Upper lobe of right lung (tissue), 1 donor: ENCODE data around the gene KCNN3. TPM values are rescaled to one million over a fixed set of nuclear protein-coding genes. Genes with fewer than 3 reads are reported as not detected.

Experiments
- ATAC-seq: fragments of 200-7000 bp; cut with Tn5 transposase; one replicate; pipeline ENCODE4 v1.9.1; 2020; ENCODE audit warnings: mild to moderate bottlenecking, moderate library complexity
- DNase-seq: peaks from one replicate; pipeline ENCODE4 v3.0.0-alpha.2; 2020
- H3K27ac ChIP-seq: fragments of 200-600 bp; one replicate; pipeline ENCODE4 v1.8.0; 2022
- H3K27me3 ChIP-seq: fragments of 200-600 bp; one replicate; pipeline ENCODE4 v1.8.0; 2022; ENCODE audit warnings: mild to moderate bottlenecking
- H3K36me3 ChIP-seq: fragments of 200-600 bp; one replicate; pipeline ENCODE4 v1.8.0; 2022
- H3K4me1 ChIP-seq: fragments of 200-600 bp; one replicate; pipeline ENCODE4 v1.8.0; 2022
- H3K4me3 ChIP-seq: fragments of 200-600 bp; one replicate; pipeline ENCODE4 v1.8.0; 2022; ENCODE audit warnings: mild to moderate bottlenecking
- H3K9me3 ChIP-seq: fragments of 200-600 bp; one replicate; pipeline ENCODE4 v1.8.0; 2022
- CTCF ChIP-seq: fragments of 200-600 bp; IDR thresholded peaks from one replicate; pipeline ENCODE4 v1.8.0; 2022; ENCODE audit warnings: antibody characterized with exemption
- intact Hi-C: fragments of 100-400 bp; cut with DNase I; formaldehyde crosslinking; loops from one replicate; pipeline ENCODE4 v1.11.0; 2022
- total RNA-seq: library from RNA; stranded (reverse); fragmentation: NEBNext Ultra II Directional; extraction: Animal tissue kit (Norgen Biotek cat#: 25700); gene quantifications from one replicate; pipeline ENCODE4 v1.2.1, GENCODE V29; 2021
- donor health status: DM: no; HTN: yes; CAD: no; lungs with severe emphysema.

KCNN3 gene
- total RNA-seq, 1 donor from 2014 or later = 7.6 TPM

GRCh38 chr1:154717528-154717924 lies 152.6 kb downstream of the KCNN3 start:
- Histone ChIP-seq H3K4me1 (peaks cover 7% of the 10 kb centered on the region), H3K4me3 (no peak overlapping the region), H3K27me3 (no peaks in the 10 kb centered on the region), H3K36me3 (no peaks in the 10 kb centered on the region), H3K27ac (no peak overlapping the region), H3K9me3 (no peaks in the 10 kb centered on the region)
- intact Hi-C loops = no loop called here
- ATAC-seq (no peak), DNase-seq (no peak)
- TF ChIP-seq CTCF = no peak

DNA sequence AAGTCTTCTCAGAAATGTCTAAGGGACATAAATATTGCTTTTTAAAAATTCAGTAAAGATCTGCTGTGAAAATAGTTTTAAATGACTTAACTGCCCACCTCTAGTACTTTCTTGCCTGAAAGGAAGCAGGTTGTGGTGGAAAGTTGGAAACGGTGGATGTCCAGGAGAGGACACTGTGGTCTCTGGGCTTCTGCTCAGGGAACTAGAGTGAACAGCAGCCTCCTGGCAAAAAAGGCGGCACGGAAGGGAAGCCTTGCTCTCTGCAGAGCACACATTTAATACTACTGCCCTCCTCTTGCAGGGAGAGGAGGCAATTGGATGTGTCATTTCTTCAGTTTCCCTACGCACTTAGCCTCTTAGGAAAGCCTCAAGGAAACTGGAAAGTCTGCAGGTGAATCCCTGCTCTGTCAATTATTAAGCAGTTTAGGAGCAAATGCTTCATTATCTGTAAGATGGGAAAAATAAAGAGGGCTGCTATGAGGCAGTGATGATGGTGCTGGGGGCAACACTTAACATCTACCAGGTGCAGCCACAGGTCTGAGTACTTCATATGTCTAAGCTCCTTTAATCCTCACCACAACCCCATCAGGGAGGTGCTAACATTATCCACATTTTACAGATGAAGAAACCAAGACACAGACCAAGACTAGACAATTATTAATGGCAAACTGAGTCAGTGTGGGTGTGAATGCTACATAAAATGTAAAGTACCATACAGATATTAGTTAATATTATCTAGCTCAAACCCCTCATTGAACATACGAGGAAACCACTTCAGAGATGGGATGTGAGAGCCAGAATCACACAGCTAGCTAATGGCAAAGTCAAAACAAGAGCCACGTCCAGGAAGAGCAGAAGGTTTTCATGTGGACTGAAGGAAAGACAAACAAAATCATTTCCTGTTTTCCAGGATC lies 153.2 kb downstream of the KCNN3 start:
- DNase-seq = no peak
- H3K27me3 ChIP-seq = no peaks in the 10 kb centered on the region
- H3K36me3 ChIP-seq = no peaks in the 10 kb centered on the region
- no peak overlapping the region for H3K4me3 ChIP-seq
- no peak for ATAC-seq
- H3K27ac ChIP-seq = peak overlapping the region; percentile 6
- TF ChIP-seq CTCF = no peak
- intact Hi-C loops = no loop called here
- H3K9me3 ChIP-seq = no peaks in the 10 kb centered on the region
- peaks cover 7% of the 10 kb centered on the region for H3K4me1 ChIP-seq

DNA sequence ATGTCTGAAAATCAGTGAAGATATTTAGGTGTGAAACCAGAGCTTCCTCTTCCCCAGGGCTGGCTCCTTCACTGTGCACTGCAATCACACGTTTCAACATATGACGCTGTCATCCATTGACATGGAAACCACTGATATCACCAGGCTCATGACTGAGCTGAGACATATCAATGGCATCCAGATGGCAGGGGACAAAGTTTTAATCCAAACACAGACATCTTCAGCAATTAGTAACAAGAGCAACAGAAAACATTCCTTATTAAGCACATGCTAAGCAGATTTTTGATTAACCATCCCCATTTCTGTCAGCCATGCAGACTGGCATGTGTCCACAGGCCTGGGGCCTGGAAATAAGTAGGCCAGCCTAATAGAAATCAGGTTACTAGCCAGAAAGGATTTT lies 154.1 kb downstream of the KCNN3 start:
- H3K4me3 ChIP-seq = no peak overlapping the region
- H3K36me3 ChIP-seq = no peaks in the 10 kb centered on the region
- TF ChIP-seq CTCF = no peak
- H3K4me1 ChIP-seq = peaks cover 7% of the 10 kb centered on the region
- peak; percentile 72 for ATAC-seq
- H3K9me3 ChIP-seq = no peaks in the 10 kb centered on the region
- H3K27ac ChIP-seq = peak overlapping the region; percentile 6
- intact Hi-C loops = no loop called here
- no peak for DNase-seq
- no peaks in the 10 kb centered on the region for H3K27me3 ChIP-seq

- Histone ChIP-seq H3K9me3 (no peaks in the 10 kb centered on the region), H3K4me1 (peaks cover 7% of the 10 kb centered on the region), H3K4me3 (no peak overlapping the region), H3K27ac (no peak overlapping the region), H3K36me3 (no peaks in the 10 kb centered on the region), H3K27me3 (no peaks in the 10 kb centered on the region)
- ATAC-seq (no peak), DNase-seq (no peak)
- intact Hi-C loops = no loop called here
- TF ChIP-seq CTCF = no peak
Observed at GRCh38 chr1:154715385-154715784, 154.7 kb downstream of the KCNN3 start.

DNA sequence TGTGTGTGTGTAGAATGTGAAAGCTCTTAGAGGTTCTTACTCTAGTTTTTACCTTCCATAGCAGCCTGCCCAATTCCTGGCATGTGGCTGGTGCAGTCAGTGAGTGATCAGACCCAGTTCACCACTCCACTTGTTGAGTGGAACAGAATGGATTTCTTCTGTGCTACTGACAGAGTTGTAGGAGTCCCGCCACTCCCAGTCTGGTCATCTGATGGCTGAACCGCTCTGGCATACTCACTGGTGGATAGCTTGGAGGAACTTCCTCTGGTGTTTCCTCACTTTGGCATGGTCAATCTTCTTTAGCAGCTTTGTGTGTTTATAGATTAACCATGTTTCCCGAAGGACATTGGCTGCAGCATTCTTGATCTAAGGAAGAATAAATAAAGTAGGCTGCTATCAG lies 155.4 kb downstream of the KCNN3 start:
- TF ChIP-seq CTCF = no peak
- DNase-seq (no peak), ATAC-seq (peak; percentile 92)
- intact Hi-C loops = no loop called here
- Histone ChIP-seq H3K4me1 (peaks cover 7% of the 10 kb centered on the region), H3K27ac (no peak overlapping the region), H3K9me3 (no peaks in the 10 kb centered on the region), H3K4me3 (no peak overlapping the region), H3K36me3 (no peaks in the 10 kb centered on the region), H3K27me3 (no peaks in the 10 kb centered on the region)
